ENCODE measurements around the gene KIFBP. TPM values are rescaled to one million over a fixed set of nuclear protein-coding genes. Genes with fewer than 3 reads are reported as not detected.

The KIFBP gene
- total RNA-seq, 1 experiment from 2014 or later: 44.7 TPM

DNA sequence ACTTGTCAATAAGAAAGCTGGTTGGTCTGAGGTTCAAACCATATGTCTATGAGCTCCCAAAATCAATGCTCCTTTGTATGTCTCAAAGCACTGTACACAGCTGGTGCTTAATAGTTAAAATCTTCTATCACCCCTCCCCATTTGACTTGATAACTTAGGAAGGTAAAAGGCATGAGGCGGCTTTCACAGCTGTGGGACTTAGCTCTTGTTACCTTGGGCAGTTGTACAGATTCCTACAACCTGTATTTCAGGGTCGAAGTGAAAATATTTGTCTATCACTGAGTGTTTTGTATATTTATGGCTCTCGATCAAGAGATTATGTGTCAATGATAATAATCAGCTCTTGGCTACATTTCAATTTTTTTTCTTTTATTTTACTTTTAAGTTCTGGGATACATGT is 992 bp upstream of the KIFBP start:
- no peaks in the 10 kb centered on the region; the same call in 1 of the 2 replicates for H3K27me3 Mint-ChIP-seq (ENCODE audit: low read depth)
- H2AFZ ChIP-seq (ENCODE audit: low read length): no peak overlapping the region
- no peak overlapping the region for H2BK5ac ChIP-seq (ENCODE audit: insufficient read length, low read length)
- H4K91ac ChIP-seq (ENCODE audit: insufficient read length, low read depth, low read length): no peak overlapping the region
- H3K27ac Mint-ChIP-seq: peak overlapping the region in 1 of 3 experiments; percentile 47; a peak in 2 of 7 replicates
- no peaks in the 10 kb centered on the region for H3K9me3 Mint-ChIP-seq
- no peak overlapping the region for H2AK5ac ChIP-seq (ENCODE audit: insufficient read length, low read length)
- no peak overlapping the region for H3K14ac ChIP-seq (ENCODE audit: insufficient read depth, low read length)
- no peaks in the 10 kb centered on the region for H3K79me1 ChIP-seq (ENCODE audit: insufficient read depth, low read depth, low read length, poor library complexity, severe bottlenecking)
- H3K4me1 ChIP-seq (ENCODE audit: insufficient read depth, low read length): no peaks in the 10 kb centered on the region; the same call in 1 of the 2 replicates
- H4K8ac ChIP-seq (replicated peaks; ENCODE audit: insufficient read length, low read depth, low read length): no peak overlapping the region
- peaks cover 14 to 23% of the 10 kb centered on the region in 2 experiments for H3K4me1 Mint-ChIP-seq
- H3K56ac ChIP-seq (ENCODE audit: insufficient read length, low read depth, low read length): no peak overlapping the region
- H4K5ac ChIP-seq (ENCODE audit: insufficient read length, low read depth, low read length): no peak overlapping the region
- no peak overlapping the region for H2BK20ac ChIP-seq (ENCODE audit: low read depth, low read length, poor library complexity, severe bottlenecking)
- no peaks in the 10 kb centered on the region for H3K27me3 ChIP-seq (ENCODE audit: insufficient read depth, low read length)
- peak overlapping the region in 1 of 2 experiments; percentile 100; a peak in 1 of 5 replicates for H3K4me3 Mint-ChIP-seq
- H3K36me3 Mint-ChIP-seq (ENCODE audit: insufficient read depth in 1 of 3, low read depth in 3 of 3): peaks cover 9 to 47% (median 32%) of the 10 kb centered on the region in 3 experiments; a peak in 6 of 7 replicates
- no peaks in the 10 kb centered on the region for H3K23me2 ChIP-seq (ENCODE audit: insufficient read length, low read depth, low read length, poor library complexity, severe bottlenecking)
- H2BK120ac ChIP-seq (ENCODE audit: low read depth, low read length, poor library complexity, severe bottlenecking): no peak overlapping the region
- DNase-seq: no peak
- H3K27ac ChIP-seq (ENCODE audit: insufficient read length, low read depth, low read length): no peak overlapping the region
- H3K18ac ChIP-seq (ENCODE audit: insufficient read length, low read depth, low read length): no peak overlapping the region
- no peak overlapping the region for H3K23ac ChIP-seq (ENCODE audit: insufficient read length, low read depth, low read length)
- peaks cover 13% of the 10 kb centered on the region; the same call in 1 of the 2 replicates for H3K79me2 ChIP-seq (ENCODE audit: insufficient read depth, low read length)
- TF ChIP-seq CTCF (conservative IDR thresholded peaks at IDR 0.05): no peak
- no peaks in the 10 kb centered on the region for H3K9me3 ChIP-seq (ENCODE audit: control insufficient read depth, low read depth, low read length)
- no peak overlapping the region for H2BK15ac ChIP-seq (ENCODE audit: low read depth, low read length)
- H2BK12ac ChIP-seq (ENCODE audit: insufficient read length, low read depth, low read length): no peak overlapping the region
- H3K4me2 ChIP-seq (ENCODE audit: insufficient read depth, insufficient read length, low read length): no peak overlapping the region
- H3K4ac ChIP-seq (ENCODE audit: low read depth, low read length): no peak overlapping the region
- no peak overlapping the region for H3K9ac ChIP-seq (ENCODE audit: extremely low read depth, insufficient read length, low read length)
- no peak overlapping the region for H3T11ph ChIP-seq (ENCODE audit: low read length)
- H4K20me1 ChIP-seq (ENCODE audit: control insufficient read depth, insufficient read depth, insufficient read length): no peaks in the 10 kb centered on the region
- WGBS (ENCODE audit: extremely low coverage, insufficient read length, low lambda C conversion rate): no CpG with 5 or more reads among the region's 3 CpGs
